NCI-H2227 treated with DMSO at 0.1 percent for 48 hours (cell line): ENCODE results near the gene RPS27A.
"Not testable (repeated sequence)": the region's sequence is repeated elsewhere in the genome, so short reads cannot be mapped to it uniquely, and the experiment has no call there.

ENCODE experiments used
- DNase-seq: peaks from one replicate; lab custom pipeline; 2025; lab: John Stamatoyannopoulos, UW

The RPS27A gene

DNA sequence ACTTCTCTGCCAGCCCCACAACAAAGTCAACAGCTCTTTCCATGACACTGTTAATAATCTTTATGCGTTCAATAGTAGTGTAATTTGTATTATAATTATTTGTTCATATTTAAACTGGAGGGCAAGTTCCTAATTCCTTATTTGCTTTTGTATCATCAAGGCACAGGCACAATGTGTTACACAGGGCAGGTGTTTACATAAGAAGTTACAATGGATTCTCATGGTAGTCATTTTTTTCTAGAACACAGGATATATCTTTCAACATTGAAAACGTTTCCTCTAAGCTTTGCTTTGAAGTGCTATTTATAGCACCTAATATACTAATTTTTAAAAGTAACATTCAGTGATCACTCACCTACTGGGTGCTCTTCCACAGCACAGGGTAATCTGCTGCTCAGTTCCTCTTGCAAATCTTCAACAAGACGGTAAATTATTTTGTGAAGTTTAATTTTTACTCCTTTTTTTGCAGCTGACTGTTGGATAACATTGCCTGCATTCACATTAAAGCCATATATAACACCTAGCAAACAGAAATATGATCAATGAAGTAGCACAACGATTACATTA is 7.3 kb downstream of the RPS27A start:
- no peak for DNase-seq

DNA sequence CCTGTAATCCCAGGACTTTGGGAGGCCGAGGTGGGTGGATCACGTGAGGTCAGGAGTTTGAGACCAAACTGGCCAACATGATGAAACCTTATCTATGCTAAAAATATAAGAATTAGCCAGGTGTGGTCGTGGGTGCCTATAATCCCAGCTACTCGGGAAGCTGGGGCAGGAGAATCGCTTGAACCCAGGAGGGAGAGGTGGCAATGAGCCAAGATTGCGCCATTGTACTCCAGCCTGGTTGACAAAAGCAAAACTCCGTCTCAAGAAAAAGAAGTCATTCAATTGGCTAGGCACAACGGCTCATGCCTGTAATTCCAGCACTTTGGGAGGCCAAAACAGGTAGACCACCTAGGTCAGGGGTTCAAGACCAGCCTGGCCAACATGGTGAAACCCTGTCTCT is 9.1 kb downstream of the RPS27A start:
- not testable (repeated sequence) for DNase-seq

DNA sequence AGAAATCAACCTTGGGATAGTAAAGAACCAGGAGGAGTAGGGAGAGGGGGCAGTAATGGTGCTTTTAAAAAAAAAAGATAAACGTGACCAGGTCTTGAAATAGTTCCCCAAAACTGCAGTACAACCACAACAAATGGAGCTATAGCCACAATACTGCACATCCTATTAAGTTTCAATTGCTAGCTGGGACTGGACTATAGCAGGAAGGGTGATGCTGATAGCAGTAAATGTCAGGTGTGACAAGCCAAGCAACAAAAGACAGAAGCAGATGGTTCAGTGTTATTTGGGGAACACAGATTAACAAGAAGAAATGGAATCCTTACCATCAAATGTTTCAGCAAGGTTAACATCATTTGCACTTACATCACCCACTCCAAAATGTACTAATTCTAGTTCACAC is 10.1 kb downstream of the RPS27A start:
- no peak for DNase-seq

DNA sequence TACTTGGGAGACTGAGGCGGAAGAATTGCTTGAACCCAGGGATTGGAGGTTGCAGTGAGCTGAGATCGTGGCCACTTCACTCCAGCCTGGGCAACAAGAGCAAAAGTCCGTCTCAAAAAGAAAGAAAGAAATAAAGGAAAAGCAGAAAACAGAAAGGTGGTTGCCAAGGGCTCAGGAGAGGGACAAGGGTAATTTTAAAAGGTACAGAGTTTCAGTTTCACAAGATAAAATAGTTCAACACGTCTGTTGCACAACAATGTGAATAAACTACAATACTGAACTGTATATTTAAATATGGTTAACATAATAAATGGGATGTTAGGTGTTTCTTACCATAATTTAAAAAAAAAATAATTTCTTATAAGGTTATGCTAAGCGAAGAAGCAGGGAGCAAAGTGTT is 12.9 kb downstream of the RPS27A start:
- DNase-seq, result no peak

DNA sequence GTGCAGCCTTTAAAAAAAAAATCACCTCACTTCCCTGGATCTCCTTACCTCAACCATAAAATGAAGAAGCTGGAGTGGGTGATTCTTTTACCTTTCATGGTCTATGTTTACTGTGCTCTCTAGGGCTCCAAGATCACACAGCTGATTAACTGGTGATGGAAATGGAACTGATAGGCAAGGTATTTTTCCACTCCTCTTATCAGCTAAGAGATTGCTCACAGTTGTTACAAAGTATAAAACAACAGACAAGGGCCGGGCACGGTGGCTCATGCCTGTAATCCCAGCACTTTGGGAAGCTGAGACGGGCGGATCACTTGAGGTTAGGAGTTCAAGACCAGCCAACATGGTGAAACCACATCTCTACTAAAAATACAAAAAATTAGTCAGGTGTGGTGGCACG is 14.5 kb downstream of the RPS27A start:
- DNase-seq, result no peak

DNA sequence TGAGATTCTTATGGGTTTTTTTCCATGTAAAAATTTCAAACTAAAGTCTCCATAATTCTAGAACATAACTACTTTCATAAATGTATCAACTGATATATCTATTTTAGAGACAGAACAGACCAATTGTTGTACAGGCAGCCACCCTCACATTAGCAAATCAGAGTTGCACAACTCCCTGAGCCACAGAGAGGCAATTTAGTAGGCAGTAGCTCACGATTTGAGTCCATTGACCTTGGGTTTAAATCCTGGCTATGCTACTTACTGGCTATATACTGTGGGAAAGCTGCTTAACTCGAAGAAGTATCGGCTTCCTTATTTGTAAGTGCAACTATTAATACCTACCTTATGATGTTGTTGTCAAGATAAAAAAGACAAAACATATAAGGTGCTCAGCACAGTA is 20.3 kb downstream of the RPS27A start:
- DNase-seq, result no peak

DNA sequence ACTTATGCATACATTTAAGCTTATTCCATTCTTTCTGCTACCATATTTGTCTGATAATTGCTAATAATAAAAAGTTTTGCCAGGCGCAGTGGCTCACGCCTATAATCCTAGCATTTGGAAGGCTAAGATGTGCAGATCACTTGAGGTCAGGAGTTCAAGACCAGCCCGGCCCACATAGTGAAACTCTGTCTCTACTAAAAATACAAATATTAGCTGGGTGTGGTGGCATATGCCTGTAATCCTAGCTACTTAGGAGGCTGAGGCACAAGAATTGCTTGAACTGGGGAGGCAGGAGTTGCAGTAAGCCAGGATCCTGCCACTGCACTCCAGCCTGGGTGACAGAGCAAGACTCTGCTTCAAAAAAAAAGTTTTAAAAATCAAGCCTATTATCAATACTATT is 27.1 kb downstream of the RPS27A start:
- DNase-seq, result not testable (repeated sequence)

DNA sequence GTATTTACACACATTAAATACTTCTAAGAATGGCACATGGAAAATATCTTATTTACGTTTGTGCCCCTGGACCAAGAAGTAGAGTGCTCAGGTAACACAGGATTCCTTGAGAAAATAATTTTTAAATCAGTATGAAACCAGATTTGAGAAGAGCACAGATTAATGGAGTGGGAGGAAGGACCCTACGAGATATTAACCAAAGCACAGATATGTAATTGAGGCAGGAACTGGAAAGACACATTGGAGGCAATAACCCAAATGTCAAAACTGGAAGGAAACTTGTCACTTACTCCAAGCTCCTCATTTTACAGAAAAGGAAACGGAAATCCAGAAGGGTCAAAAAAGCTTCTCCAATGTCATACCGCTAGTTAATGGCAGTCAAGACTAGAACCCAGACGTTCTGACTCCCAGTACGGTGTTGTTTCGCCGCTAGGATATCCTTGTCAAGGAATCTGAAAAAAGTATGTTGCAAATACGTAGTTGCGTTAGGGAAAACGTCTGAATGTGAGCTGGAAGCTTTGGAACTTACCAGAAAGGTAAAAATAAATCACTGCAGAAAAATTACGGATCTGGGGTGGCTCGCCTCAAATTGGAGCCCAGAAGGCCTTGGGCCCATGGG is 35.9 kb downstream of the RPS27A start:
- DNase-seq, result no peak

DNA sequence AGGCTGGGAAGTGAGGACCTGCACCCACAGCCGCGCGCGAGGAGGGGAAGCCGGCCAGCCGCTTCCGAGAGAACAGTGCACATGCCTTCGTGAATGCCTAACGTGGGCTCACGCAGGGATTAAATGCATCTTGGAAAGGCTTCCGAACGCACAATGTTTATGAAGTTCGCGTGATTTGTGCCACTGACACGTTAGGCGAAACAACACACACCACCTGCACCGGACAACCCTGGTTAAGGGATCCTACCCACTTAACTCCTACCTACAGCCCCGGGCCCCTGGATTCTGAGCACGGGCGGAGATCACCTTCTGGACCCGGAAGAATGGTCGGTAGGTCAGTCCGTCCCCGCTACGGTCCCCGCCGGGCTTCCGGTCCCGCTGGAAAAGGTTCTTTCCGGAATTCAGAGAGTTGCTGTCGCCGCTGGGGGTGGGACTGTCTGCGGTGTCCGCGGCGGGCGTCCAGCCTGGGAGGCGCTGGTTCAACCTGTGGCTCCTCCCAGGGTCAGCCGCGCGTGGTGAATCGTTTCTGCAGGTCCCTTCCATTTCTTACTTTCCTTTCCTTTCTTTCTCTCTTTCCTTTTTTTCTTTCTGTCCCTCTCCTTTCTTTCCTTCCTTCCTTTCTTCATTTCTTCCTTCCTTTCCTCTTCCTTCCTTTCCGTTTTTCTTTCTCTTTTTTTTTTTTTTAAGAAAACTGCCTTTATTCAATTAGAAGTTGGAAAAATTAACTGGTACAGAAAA is 36.6 kb downstream of the RPS27A start, which contains the start of gene MTIF2:
Gene MTIF2 (minus strand): TSS at position 325 of the 738 bp plus-strand sequence. CDS start 5,373 bp downstream, outside the sequence.
- peak; percentile 97 for DNase-seq

DNA sequence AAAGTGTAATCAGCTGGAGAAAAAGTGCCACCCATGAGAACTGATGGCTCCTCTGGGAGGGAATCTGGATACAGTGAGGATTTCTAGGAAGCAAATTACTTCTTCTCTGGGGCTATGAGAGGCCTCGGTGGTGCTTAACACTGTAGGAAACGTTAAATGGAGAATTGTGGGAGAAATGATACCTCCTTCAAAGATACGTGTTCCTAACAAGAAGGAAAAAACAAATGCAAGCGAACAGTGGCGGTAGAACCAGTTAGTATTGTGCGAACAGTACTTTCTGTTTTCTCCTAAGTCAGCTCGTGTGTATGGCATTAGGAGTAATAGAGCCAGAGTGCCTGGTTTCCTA is 37.1 kb downstream of the RPS27A start:
- no peak for DNase-seq

DNA sequence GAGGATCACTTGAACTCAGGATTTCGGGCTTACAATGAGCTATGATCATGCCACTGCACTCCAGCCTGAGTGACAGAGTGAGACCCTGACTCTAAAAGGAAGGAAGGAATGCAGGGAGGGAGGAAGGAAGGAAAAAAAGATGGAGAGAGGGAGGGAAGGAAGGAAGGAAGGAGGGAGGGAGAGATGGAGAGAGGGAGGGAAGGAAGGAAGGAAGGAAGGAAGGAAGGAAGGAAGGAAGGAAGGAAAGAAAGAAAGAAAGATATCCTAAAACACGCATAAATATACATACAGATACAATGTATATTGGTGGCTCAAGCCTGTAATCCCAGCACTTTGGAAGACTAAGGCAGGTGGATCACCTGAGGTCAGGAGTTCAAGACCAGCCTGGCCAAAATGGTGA is 41.9 kb downstream of the RPS27A start:
- not testable (repeated sequence) for DNase-seq

DNA sequence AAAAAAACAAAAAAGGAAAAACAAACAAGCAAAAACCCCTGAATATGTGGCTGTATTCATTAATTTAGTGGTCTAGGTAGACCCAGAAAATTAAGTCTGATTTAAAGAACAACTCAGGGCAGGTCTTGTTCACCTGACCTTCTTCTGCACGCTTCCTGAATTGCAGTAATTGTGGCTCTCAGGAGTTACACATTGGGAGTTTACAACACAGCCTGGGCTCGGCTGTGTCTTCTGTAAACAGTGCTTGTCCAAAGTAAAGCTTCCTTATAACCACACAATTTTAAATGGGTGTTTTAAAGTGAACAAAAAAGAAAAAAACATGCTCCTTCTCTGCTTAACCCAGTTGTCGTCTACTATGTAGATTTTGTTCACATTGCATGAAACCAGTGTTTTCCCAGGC is 44.8 kb downstream of the RPS27A start:
- DNase-seq, result no peak

DNA sequence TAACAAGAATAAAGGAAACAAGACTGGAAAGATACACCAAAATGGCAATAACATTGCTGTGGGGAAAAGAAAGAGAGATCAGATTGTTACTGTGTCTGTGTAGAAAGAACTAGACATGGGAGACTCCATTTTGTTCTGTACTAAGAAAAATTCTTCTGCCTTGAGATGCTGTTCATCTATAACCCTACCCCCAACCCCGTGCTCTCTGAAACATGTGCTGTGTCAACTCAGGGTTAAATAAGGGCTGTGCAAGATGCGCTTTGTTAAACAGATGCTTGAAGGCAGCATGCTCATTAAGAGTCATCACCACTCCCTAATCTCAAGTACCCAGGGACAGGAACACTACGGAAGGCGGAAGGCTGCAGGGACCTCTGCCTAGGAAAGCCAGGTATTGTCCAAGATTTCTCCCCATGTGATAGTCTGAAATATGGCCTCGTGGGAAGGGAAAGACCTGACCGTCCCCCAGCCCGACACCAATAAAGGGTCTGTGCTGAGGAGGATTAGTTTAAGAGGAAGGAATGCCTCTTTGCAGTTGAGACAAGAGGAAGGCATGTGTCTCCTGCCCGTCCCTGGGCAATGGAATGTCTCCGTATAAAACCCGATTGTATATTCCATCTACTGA is 46.8 kb downstream of the RPS27A start:
- peak; percentile 42 for DNase-seq

DNA sequence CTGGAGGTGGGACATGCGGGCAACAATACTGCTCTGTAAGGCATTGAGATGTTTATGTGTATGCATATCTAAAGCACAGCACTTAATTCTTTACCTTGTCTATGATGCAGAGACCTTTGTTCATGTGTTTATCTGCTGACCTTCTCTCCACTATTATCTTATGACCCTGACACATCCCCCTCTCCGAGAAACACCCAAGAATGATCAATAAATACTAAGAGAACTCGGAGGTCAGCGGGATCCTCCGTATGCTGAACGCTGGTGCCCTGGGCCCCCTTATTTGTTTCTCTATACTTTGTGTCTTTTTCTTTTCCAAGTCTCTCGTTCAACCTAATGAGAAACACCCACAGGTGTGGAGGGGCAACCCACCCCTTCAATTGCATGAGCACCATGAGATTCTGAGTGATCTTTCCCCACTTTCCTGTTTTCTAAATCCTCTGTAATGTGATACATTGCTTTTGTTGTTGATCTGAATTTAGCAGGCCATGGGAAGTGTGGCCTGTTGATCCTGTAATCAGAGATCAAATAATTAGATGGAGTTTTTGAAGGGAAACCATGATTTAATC is 47.5 kb downstream of the RPS27A start:
- not testable (repeated sequence) for DNase-seq

DNA sequence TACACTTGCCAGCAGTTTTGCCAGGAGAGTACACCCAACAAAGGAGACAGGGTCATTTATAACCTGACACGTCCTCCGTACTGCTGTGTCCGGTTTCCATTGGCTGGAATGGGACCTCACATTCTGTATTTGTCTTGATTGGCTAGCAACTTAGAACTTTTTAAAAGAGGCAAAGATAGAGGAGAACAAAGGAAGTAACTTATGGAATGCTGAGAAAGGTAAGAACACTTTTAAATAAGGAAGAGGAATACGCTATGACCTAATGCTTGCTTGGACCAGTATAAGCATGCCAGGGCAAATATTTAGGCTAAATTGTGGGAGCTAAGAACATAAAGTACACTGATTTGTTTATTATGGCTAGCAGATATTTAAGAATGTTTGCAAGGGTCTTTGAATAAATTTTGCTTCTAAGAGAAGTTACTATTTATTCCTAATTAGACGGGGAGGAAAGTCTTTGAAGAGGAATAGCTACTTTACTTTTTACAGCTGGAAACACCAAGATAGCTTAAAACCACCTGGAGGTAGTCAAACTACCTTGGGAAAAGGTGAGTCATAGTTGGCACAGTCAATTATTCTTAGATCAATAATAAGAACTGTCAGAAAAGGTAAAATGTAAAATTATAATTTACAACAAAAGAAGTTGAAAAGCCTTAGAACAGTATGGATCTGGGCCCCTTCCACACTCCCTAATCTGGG is 48.5 kb downstream of the RPS27A start:
- DNase-seq, result not testable (repeated sequence)

DNA sequence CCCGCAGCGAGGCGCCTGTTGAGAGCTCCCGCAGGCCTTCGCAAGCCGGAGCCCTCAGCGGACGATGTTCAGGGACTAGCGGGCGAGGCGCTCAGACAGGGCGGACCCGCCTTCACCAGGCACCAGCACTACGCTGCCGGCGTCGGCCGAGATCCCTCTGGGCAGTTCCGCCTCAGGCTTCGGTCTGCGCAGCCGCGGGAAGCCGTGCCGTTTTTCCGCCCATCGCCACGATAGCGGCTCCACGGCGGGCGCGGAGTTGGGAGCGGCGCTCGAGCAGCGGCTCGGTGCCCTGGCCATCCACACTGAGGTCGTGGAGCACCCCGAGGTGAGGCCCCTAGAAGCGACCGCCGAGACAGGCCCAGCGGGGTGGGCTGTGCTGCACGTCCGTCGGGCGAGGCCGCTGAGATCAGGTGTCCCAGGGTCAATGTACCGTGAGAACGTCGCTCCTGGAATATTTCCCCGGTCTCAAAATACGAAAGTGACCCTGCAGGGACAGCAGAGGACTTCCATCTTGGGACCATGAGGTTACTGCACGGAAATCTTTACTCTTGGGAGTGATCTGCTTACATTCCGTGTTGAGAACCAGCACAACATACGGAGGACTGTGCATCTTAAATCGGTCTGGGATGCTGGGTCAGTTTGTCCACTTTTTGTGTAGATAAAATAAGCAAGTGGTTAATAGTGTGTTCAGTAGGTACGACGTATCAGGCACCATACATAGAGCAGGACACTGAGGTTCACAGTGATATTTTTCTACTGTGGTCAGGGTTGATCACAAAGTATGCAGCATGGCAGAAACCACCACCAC is 49.8 kb downstream of the RPS27A start:
- peak; percentile 88 for DNase-seq

DNA sequence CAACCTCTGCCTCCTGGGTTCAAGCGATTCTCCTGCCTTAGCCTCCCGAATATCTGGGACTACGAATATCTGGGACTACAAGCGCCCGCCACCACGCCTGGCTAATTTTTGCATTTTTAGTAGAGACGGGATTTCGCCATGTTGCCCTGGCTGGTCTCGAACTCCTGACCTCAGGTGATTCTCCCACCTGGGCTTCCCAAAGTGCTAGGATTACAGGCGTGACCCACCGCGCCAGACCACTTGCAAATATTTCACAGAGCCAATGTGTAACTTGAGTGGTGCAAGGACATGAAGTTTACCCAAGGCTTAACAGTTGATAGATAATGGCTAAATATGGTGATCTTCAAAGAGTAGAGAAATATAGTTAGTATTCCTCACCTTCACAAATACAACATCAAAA is 50.6 kb downstream of the RPS27A start:
- DNase-seq, result no peak
